GM12878 (cell line): Measurements from ENCODE around the gene TAS2R41. TPM values are rescaled to one million over a fixed set of nuclear protein-coding genes. Genes with fewer than 3 reads are reported as not detected.

Experiments used
- ATAC-seq: fragments of 200-7000 bp; cut with Tn5 transposase; 3 replicates; pipeline ENCODE4 v1.9.1; 2020; ENCODE audit warnings: mild to moderate bottlenecking, moderate library complexity
- BruUV-seq: library from RNA; stranded (reverse); fragments of 400-500 nt; replicated peaks from 2 replicates; lab custom pipeline; 2021; lab: Mats Ljungman, UMichigan
- CTCF ChIA-PET: fragments of 300-600 bp; sonication (Branson Sonifier 250); formaldehyde crosslinking; extraction: SDS; loops from one replicate; lab custom pipeline; 2021; ENCODE audit warnings: inconsistent platforms; lab: Yijun Ruan, JAX
- POLR2A ChIA-PET: fragments of 350-600 bp; formaldehyde crosslinking; extraction: SDS; loops from one replicate; lab custom pipeline; 2021; ENCODE audit warnings: inconsistent platforms; lab: Charles Lee
- RAD21 ChIA-PET: fragments of 300-600 bp; sonication (Branson Sonifier 250); formaldehyde crosslinking; loops from one replicate; lab custom pipeline; 2023; ENCODE audit warnings: antibody characterized with exemption; ENCODE audit not compliant: unreplicated experiment; lab: Charles Lee
- SMC1A ChIA-PET: fragments of 300-600 bp; sonication (Branson Sonifier 250); formaldehyde crosslinking; loops from one replicate; lab custom pipeline; 2023; ENCODE audit not compliant: unreplicated experiment, uncharacterized antibody; lab: Charles Lee
- DNase-seq: peaks from one replicate; pipeline ENCODE4 v3.0.0-alpha.2; 2011; ENCODE audit warnings: low read depth, low spot score
- FAIRE-seq: peaks from 3 replicates; lab custom pipeline; 2011; peaks lifted over from hg19 to GRCh38; lab: Jason Lieb, UNC
- H2AFZ ChIP-seq: 2 replicates; pipeline ENCODE4 v1.6.0; 2011; ENCODE audit warnings: low read depth, low read length, control low read depth; ENCODE audit not compliant: control insufficient read depth
- H3K27ac ChIP-seq: 2 replicates; pipeline ENCODE4 v1.5.1; 2011; ENCODE audit warnings: control low read depth; ENCODE audit not compliant: control insufficient read depth, insufficient read depth
- H3K27me3 ChIP-seq, 2 experiments: replicated peaks in 1 of 2; 2 replicates each; pipeline versions ENCODE4 v1.6.0 to v1.6.1; 2011; ENCODE audit warnings: low read length in 1 of 2; ENCODE audit not compliant: control insufficient read depth in 2 of 2, insufficient read depth in 2 of 2
- H3K36me3 ChIP-seq, 2 experiments: 2 replicates each; pipeline ENCODE4 v1.5.1; 2011; ENCODE audit warnings: low read length in 1 of 2; ENCODE audit not compliant: control insufficient read depth in 2 of 2, insufficient read depth in 2 of 2
- H3K4me1 ChIP-seq: 2 replicates; pipeline ENCODE4 v1.6.1; 2011; ENCODE audit warnings: mild to moderate bottlenecking, low read length, moderate library complexity, mixed read lengths; ENCODE audit not compliant: control insufficient read depth, insufficient read depth
- H3K4me2 ChIP-seq: 2 replicates; pipeline ENCODE4 v1.6.0; 2011; ENCODE audit warnings: control low read depth; ENCODE audit not compliant: control insufficient read depth, insufficient read depth
- H3K4me3 ChIP-seq: fragments of 200-600 bp; sonication (generic); 2 replicates; pipeline ENCODE4 v1.5.1; 2016
- H3K79me2 ChIP-seq: 2 replicates; pipeline ENCODE4 v1.6.0; 2011; ENCODE audit warnings: low read length; ENCODE audit not compliant: control insufficient read depth, insufficient read depth
- H3K9ac ChIP-seq: 2 replicates; pipeline ENCODE4 v1.8.0; 2011; ENCODE audit warnings: low read length, control low read depth, mixed read lengths; ENCODE audit not compliant: control insufficient read depth, insufficient read depth
- H3K9me3 ChIP-seq: replicated peaks from 3 replicates; pipeline ENCODE4 v1.5.1; 2011; ENCODE audit warnings: mild to moderate bottlenecking, low read length; ENCODE audit not compliant: control insufficient read depth, insufficient read depth
- H4K20me1 ChIP-seq: 2 replicates; pipeline ENCODE4 v1.6.0; 2011; ENCODE audit not compliant: control insufficient read depth, insufficient read depth
- CHD1 ChIP-seq: IDR thresholded peaks from 2 replicates; pipeline ENCODE4 v1.6.1; 2012; ENCODE audit warnings: low read depth, low read length, improper control_type of control experiment
- CREB1 ChIP-seq: IDR thresholded peaks from 2 replicates; pipeline ENCODE4 v1.6.1; 2012; ENCODE audit warnings: low read depth, mild to moderate bottlenecking, inconsistent platforms
- CREM ChIP-seq: IDR thresholded peaks from 2 replicates; pipeline ENCODE4 v1.6.1; 2014; ENCODE audit warnings: antibody characterized with exemption, low read depth
- MTA3 ChIP-seq: IDR thresholded peaks from 2 replicates; pipeline ENCODE4 v1.6.1; 2012; ENCODE audit warnings: low read length, inconsistent platforms, borderline replicate concordance
- TBL1XR1 ChIP-seq: IDR thresholded peaks from 2 replicates; pipeline ENCODE4 v1.6.1; 2012; ENCODE audit warnings: low read depth, low read length, improper control_type of control experiment
- whole genome bisulfite sequencing: methylation state at CpG from one replicate; pipeline ENCODE4 v1.1.6; 2016; ENCODE audit warnings: low lambda C conversion rate; ENCODE audit not compliant: insufficient replicate concordance, insufficient coverage; ENCODE audit errors: missing lambda C conversion rate; 5-methylcytosine and 5-hydroxymethylcytosine counted together
- in situ Hi-C: fragments of 300-500 bp; cut with MboI; formaldehyde crosslinking; loops from 9 replicates; pipeline ENCODE4 v1.14.3; 2018; ENCODE audit warnings: mixed read lengths
- intact Hi-C: fragments of 100-400 bp; cut with micrococcal nuclease; formaldehyde crosslinking; loops from one replicate; pipeline ENCODE4 v1.14.2; 2022; ENCODE audit not compliant: unreplicated experiment
- polyA plus RNA-seq, 11 experiments: library from polyadenylated mRNA; depleted of rRNA in 4 of 11; unstranded in 6 of 11; stranded (reverse) in 5 of 11; fragments of >200 nt; fragmentation: Nextera tagmentation in 4 of 11; fragmentation: Illumina TruSeq in 1 of 11; extraction: Ambion mirVana in 4 of 11; extraction: Trizol in 1 of 11; gene quantifications; 1 replicate in 1 of 11; 2 replicates in 10 of 11; pipeline versions ENCODE4 v1.2.1 to v1.2.3, GENCODE V29; 2011 to 2016; ENCODE audit warnings: inconsistent platforms in 2 of 11, missing spikeins in 2 of 11, low read depth in 1 of 11
- total RNA-seq, 4 experiments: library from RNA; depleted of rRNA in 3 of 4; stranded (reverse); fragments of >200 nt in 3 of 4; fragmentation: Illumina TruSeq in 1 of 4; extraction: Trizol in 1 of 4; gene quantifications; 2 replicates each; pipeline versions ENCODE4 v1.2.1 to v1.2.3, GENCODE V29; 2013 to 2021
- TF ChIP-seq, protein P1 (sequence below): fragments of 150-350 bp; IDR thresholded peaks from 2 replicates; pipeline ENCODE4 v1.6.1; 2016; ENCODE audit warnings: low read depth, low read length

TAS2R41 gene
- total and polyA plus RNA-seq, 10 of the 15 experiments (the other 5 are each of a cell fraction or from before 2014, with no cell fraction given): not detected

- no TSS peak for BruUV-seq
- no peak for FAIRE-seq
- intact Hi-C loops: no loop called here
- in situ Hi-C loops: no loop called here
- ChIA-PET CTCF (no interaction called here), RAD21 (no interaction called here), POLR2A (no interaction called here), SMC1A (no interaction called here)
- H3K79me2 ChIP-seq: no peaks in the 10 kb centered on the region
- 23% methylated on average over 2 of the region's 2 CpGs for WGBS
- DNase-seq: no peak
- H3K4me3 ChIP-seq: no peak overlapping the region
- H4K20me1 ChIP-seq: no peaks in the 10 kb centered on the region
- no peaks in the 10 kb centered on the region for H3K36me3 ChIP-seq
- H3K9ac ChIP-seq: no peak overlapping the region
- no peak for ATAC-seq
- no peak overlapping the region for H3K27ac ChIP-seq
- H2AFZ ChIP-seq: no peak overlapping the region
- no peaks in the 10 kb centered on the region for H3K9me3 ChIP-seq
- H3K4me1 ChIP-seq: no peaks in the 10 kb centered on the region
- H3K27me3 ChIP-seq: no peaks in the 10 kb centered on the region; a peak in 1 of 4 replicates
- no peak overlapping the region for H3K4me2 ChIP-seq
- TF ChIP-seq TBL1XR1 (no peak), CREB1 (no peak), CREM (no peak), CHD1 (no peak), MTA3 (no peak)
- TF ChIP-seq, protein P1, sequence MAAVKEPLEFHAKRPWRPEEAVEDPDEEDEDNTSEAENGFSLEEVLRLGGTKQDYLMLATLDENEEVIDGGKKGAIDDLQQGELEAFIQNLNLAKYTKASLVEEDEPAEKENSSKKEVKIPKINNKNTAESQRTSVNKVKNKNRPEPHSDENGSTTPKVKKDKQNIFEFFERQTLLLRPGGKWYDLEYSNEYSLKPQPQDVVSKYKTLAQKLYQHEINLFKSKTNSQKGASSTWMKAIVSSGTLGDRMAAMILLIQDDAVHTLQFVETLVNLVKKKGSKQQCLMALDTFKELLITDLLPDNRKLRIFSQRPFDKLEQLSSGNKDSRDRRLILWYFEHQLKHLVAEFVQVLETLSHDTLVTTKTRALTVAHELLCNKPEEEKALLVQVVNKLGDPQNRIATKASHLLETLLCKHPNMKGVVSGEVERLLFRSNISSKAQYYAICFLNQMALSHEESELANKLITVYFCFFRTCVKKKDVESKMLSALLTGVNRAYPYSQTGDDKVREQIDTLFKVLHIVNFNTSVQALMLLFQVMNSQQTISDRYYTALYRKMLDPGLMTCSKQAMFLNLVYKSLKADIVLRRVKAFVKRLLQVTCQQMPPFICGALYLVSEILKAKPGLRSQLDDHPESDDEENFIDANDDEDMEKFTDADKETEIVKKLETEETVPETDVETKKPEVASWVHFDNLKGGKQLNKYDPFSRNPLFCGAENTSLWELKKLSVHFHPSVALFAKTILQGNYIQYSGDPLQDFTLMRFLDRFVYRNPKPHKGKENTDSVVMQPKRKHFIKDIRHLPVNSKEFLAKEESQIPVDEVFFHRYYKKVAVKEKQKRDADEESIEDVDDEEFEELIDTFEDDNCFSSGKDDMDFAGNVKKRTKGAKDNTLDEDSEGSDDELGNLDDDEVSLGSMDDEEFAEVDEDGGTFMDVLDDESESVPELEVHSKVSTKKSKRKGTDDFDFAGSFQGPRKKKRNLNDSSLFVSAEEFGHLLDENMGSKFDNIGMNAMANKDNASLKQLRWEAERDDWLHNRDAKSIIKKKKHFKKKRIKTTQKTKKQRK: no peak
Measured at GRCh38 chr7:143514487-143514886, 36.8 kb downstream of the TAS2R41 start.
